MM.1S (cell line): ENCODE results near the gene LOXL1.

Source experiments
- EZH2 ChIP-seq: fragments of 300-600 bp; sonication (generic); optimal IDR thresholded peaks from 2 replicates; pipeline ENCODE3; 2017; ENCODE audit warnings: low read depth, mild to moderate bottlenecking, antibody characterized with exemption, low read length, mixed read lengths
- TF ChIP-seq, protein P1 (sequence below): fragments of 300-600 bp; sonication (generic); IDR thresholded peaks from 2 replicates; pipeline ENCODE4 v1.5.1; 2016; ENCODE audit warnings: antibody characterized with exemption, low read length, mixed read lengths

DNA sequence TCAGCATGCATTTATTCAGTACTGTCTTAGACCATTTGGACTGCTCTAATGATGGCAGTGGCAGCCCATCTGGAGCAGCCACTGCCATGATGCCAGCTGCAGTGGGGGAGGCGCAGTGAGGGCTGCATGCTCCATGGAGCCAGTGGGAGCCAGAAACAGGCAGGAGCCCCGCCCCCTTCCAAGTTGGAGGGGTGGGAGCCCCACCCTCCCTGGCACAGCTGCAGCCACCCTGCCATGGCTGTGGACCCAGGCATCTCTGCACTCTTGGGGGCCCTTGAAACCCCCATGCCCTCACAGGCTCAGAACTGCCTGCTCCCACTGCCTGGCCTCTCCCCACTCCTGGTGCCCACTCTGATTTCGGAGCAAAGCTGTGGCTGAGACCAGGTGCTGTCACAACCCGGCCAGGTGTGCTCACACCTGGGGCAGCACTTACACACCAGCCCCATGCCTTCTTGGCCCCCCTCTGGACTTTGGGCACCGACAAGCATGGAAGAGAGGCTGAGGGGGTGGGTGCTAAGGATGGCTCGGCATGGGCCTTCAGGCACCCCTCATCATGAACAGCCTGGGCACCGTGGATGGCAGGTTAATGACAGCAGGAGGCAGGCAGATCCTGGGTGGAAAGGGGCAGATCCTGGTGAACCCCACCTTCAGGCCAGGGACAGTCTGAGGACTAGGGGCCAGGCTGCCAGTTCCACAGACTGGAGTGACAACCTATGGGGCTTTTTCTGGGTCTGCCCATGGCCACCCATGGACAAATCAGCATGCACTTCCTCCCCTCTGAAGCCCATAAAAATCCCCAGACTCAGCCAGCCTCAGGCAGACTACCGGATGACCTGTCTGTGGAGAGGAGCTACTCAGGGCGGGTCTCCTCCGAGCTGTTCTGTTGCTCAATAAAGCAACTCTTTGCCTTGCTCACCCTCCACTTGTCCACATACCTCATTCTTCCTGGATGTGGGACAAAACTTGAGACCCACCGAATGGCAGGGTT, 34.6 kb upstream of the LOXL1 start:
- TF ChIP-seq, protein P1, sequence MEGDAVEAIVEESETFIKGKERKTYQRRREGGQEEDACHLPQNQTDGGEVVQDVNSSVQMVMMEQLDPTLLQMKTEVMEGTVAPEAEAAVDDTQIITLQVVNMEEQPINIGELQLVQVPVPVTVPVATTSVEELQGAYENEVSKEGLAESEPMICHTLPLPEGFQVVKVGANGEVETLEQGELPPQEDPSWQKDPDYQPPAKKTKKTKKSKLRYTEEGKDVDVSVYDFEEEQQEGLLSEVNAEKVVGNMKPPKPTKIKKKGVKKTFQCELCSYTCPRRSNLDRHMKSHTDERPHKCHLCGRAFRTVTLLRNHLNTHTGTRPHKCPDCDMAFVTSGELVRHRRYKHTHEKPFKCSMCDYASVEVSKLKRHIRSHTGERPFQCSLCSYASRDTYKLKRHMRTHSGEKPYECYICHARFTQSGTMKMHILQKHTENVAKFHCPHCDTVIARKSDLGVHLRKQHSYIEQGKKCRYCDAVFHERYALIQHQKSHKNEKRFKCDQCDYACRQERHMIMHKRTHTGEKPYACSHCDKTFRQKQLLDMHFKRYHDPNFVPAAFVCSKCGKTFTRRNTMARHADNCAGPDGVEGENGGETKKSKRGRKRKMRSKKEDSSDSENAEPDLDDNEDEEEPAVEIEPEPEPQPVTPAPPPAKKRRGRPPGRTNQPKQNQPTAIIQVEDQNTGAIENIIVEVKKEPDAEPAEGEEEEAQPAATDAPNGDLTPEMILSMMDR, result no peak
- no peak for TF ChIP-seq EZH2
